DMS53 (cell line): ENCODE data around the gene THSD4.
A peak's percentile ranks its signal among the peaks of the same experiment; 100 is the strongest.
"Not testable (repeated sequence)": the region's sequence is repeated elsewhere in the genome, so short reads cannot be mapped to it uniquely, and the experiment has no call there.

ENCODE experiments used
- DNase-seq: peaks from one replicate; lab custom pipeline; 2025; lab: John Stamatoyannopoulos, UW

The THSD4 gene

DNA sequence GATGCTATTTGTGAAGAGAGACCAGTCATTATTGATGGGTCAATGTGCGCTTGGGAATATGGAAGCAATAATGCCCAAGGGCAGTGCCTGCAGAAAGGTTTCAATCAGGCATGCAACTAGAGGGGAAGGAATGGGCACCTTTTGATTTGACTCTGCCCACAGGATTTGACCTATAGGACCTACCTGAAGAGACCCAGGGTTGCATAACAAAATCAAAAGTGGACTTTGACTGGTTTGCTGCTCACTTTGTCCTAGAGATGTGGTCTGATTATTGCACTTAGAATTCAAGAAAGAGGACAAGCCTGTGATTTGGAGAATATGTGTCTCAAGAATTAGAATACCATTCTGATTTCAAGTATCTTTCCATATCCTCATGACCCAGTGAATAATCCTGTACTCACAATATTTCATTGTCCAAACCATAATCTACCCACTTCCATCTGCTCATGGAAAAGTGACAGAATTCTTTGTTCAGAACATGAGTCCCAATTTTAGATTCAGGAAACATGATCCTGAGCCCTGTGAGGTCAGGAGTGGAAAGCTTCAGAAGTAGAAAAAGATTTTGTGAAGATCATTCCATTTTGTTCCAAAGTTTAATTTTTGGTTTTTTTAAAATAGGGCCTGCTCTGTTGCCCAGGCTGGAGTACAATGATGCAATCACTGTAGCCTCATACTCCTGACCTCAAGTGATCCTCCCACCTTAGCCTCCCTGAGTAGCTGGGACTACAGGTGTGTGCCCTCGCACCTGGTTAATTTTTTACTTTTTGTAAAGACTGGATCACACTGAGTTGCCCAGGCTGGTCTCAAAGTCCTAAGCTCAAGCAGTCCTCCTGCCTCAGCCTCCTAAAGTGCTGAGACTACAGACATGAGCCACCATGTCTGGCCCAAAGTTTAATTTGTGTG, 543.8 kb downstream of the THSD4 start:
- DNase-seq: no peak

DNA sequence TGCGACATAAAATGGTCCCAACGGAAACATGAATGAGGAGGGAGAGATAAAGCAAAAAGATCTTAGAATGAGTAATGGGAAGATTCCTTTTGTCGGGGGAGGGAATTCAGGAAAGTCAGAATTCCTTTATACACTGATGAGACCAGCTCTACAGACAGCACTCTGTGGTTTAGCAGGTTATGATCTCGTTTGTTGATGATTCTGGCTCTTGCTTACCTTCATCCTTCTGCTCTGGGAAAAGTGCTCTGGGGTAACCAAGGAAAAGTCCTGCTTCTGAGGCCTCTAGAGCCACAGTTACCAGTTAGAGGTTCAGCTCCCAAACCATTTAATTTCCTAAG, 544.4 kb downstream of the THSD4 start:
- DNase-seq: no peak

- DNase-seq: no peak
These were observed 545.2 kb downstream of the THSD4 start for GRCh38 chr15:71660501-71660900.

- DNase-seq: no peak
These were observed 547.0 kb downstream of the THSD4 start for GRCh38 chr15:71662306-71662705.

DNA sequence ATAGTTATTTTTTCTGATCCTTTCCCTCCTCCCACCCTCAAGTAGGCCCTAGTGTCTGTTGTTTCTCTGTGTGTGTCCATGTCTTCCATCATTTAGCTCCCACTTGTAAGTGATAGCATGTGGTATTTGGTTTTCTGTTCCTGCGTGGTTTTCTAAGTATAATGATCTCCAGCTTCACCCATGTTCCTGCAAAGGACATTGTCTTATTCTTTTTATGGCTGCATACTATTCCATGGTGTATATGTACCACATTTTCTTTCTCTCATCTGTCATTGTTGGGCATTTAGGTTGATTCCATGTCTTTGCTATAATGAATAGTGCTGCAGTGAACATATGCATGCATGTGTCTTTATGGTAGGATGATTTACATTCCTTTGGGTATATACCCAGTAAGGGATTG, 549.4 kb downstream of the THSD4 start:
- no peak for DNase-seq

GRCh38 chr15:71666763-71667620, 551.7 kb downstream of the THSD4 start:
- no peak for DNase-seq

GRCh38 chr15:71669688-71670087, 554.4 kb downstream of the THSD4 start:
- no peak for DNase-seq

DNA sequence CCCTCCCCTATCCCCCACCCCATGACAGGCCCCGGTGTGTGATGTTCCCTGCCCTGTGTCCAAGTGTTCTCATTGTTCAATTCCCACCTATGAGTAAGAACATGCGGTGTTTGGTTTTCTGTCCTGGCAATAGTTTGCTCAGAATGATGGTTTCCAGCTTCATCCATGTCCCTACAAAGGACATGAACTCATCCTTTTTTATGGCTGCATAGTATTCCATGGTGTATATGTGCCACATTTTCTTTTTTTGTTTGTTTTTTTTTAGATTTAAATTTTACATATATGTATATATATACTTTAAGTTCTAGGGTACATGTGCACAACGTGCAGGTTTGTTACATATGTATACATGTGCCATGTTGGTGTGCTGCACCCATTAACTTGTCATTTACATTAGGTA, 555.0 kb downstream of the THSD4 start:
- not testable (repeated sequence) for DNase-seq

- no peak for DNase-seq
These were observed 559.1 kb downstream of the THSD4 start for GRCh38 chr15:71674354-71674753.

- no peak for DNase-seq
These were observed 562.1 kb downstream of the THSD4 start for GRCh38 chr15:71677352-71677751.

DNA sequence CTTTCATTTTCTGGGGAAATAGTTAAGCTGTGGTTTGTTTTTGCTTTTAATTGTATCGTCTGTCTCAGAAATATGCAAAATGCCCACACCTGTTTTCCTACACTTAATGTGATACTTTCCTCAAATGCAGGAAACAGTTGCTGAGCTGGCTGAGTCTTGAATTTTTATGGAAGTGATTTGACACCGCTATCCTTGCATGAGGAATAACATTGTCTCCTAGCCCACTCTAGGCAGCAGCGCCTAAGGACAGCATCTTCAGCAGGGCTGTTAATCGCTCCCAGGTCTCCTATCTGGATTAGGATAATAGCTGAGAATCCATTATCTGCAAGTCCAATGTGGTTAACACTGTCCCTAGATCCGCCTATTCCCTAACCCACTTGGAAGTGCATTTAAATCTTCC, 562.5 kb downstream of the THSD4 start:
- DNase-seq: no peak

GRCh38 chr15:71678191-71678590, 562.9 kb downstream of the THSD4 start:
- DNase-seq: no peak

GRCh38 chr15:71678605-71679004, 563.3 kb downstream of the THSD4 start:
- DNase-seq: no peak

GRCh38 chr15:71679223-71679792, 564.0 kb downstream of the THSD4 start:
- no peak for DNase-seq

DNA sequence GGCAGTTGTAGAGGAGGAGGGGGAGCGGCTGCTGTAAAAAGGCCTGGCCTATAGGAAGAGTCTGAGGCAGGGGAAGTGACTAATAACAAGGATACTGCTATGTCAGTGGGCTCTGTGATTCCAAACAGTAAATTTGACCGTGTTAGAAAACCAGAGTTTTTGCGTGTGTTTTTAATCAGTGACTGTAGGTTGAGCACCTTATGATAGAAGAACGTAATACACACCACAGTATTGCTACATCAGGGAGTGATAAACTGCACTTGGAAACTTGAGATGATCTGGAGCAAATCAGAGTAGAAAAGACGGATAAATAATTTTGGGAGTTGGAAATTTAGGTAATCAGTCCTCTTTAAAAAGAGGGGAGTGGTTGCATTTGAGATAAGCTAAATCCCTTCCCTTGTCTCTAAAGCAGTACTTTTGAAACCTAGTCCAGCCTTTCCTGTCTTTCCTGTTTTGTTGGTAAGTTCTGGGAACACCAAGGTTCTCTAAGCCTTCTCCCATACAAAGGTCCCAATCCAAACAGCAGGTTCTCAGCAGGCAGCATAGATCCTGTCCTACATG, 564.6 kb downstream of the THSD4 start:
- peak; percentile 42 for DNase-seq

- no peak for DNase-seq
These were observed 566.7 kb downstream of the THSD4 start for GRCh38 chr15:71682001-71682400.

- no peak for DNase-seq
These were observed 568.4 kb downstream of the THSD4 start for GRCh38 chr15:71683411-71684274.

- DNase-seq: no peak
These were observed 570.2 kb downstream of the THSD4 start for GRCh38 chr15:71685420-71685993.

DNA sequence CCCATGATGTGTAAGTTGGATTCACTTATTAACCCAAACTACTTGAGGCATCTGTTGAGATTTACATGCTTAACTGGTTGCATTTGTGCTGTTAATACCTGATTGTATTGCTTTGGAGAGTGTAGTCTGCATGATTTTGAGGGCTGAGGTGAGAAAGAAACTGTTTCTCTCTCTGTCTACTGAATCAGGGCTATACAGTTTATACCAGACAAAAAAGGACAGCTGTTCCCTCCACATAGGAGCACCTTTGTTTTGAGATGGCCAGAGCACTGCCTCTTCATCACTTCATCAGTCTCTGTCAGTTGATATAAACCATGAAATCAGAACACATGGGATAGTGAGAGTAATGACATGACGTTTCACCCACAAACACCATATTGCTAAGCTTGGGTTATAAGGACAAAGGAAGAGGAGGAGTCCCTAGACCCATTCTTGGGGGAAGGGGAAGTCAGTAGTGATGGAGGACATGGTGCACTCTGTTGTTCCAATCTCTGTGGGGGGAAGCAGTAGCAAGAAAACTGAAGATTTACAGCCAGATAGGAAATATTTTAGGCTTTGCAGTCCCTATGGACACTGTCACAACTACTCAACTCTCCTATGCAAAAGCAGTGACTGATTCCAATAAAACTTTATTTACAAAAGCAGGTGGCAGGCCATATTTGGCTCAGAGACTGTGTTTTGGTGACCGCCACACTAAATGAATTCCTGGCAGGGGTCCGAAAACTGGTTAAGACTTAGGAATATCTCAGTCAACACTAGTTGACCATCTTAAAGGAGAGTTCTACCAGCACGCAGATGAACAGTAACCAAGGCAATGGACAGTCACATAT, 571.2 kb downstream of the THSD4 start:
- no peak for DNase-seq

DNA sequence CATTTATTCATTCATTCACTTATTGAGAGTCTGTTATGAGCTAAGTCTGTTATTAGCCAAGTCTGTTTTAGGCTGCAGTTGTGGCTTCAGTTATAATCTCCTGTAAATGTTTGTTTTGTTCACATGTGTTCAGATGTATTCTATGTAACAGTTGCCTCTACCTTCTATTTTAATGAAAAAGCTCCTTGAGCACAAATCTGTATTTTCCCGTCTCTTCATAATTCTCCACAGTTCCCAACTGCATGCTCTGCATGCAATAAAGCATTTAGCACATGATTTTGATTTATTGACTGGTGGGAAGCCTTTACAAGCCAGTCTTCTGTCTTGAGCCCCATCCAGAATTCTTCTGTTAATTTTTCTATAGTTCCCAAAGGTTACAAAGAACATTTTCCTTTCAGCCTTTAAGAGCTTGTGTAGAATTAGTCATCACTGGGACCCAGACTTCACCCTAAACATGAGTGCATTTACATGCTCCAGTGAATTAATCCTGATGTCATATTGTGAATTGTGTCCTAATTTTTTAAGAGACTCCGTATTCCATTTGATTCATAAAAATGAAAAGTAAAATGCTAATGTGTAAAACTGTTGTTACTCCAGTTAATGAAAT, 572.7 kb downstream of the THSD4 start:
- DNase-seq: peak; percentile 4
